ENCODE measurements around the gene EDEM3. TPM values are rescaled to one million over a fixed set of nuclear protein-coding genes. Genes with fewer than 3 reads are reported as not detected.

The EDEM3 gene
- polyA plus RNA-seq, 1 donor (not counting 4 experiments of a cell fraction or from before 2014, with no cell fraction given): 23.6 TPM

DNA sequence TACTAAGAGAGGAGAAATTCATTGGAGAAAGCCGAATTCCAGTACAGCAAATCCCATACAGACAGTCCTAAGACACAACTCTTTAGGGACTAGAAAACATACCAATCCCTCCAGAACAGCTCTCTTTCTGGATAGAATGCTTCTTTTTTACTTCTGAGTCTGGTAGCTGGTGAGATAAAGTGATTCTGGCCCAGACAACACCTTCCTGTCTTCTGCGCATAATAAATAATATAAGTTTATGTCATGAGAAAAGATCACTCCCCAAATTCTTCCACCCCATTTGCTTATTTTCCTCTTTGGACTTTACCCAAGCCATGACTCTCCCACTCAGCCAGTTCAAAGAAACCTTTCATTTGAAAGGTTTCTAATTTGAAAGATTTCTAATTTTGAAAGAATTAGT is 98.4 kb downstream of the EDEM3 start:
- TF ChIP-seq EZH2 (IDR thresholded peaks at IDR 0.05; ENCODE audit: low read length): no peak
- TF ChIP-seq CTCF (optimal IDR thresholded peaks at IDR 0.05 in 1 of 3, IDR thresholded peaks at IDR 0.05 in 1 of 3, conservative IDR thresholded peaks at IDR 0.05 in 1 of 3; ENCODE audit: extremely low read depth in 1 of 3, insufficient read depth in 2 of 3, low read length in 3 of 3): no peak
- DNase-seq (ENCODE audit: low read depth, low spot score): no peak
- Histone ChIP-seq H3K27ac (ENCODE audit: control insufficient read depth, insufficient read depth, low read length) (no peak overlapping the region), H3K4me1 (ENCODE audit: control insufficient read depth, extremely low read depth, insufficient read depth, low read length) (no peaks in the 10 kb centered on the region), H3K9me3 (ENCODE audit: control insufficient read depth, low read depth, low read length) (peaks cover 2% of the 10 kb centered on the region), H4K20me1 (ENCODE audit: control insufficient read depth, extremely low read depth, insufficient read depth, low read length) (no peaks in the 10 kb centered on the region), H3K4me3 (ENCODE audit: control insufficient read depth in 2 of 3, extremely low read depth in 1 of 3, insufficient read depth in 2 of 3, low read depth in 1 of 3, low read length in 3 of 3) (no peak overlapping the region), H3K9me1 (ENCODE audit: control insufficient read depth, extremely low read depth, insufficient read depth, low read length) (no peaks in the 10 kb centered on the region), H3K27me3 (ENCODE audit: control insufficient read depth, extremely low read depth, insufficient read depth, low read length) (no peaks in the 10 kb centered on the region), H3K4me2 (ENCODE audit: control insufficient read depth, extremely low read depth, insufficient read depth, low read depth, low read length) (no peak overlapping the region), H3K9ac (ENCODE audit: control insufficient read depth, extremely low read depth, insufficient read depth, low read length) (no peak overlapping the region), H2AFZ (ENCODE audit: control insufficient read depth, low read length) (no peak overlapping the region), H3K79me2 (ENCODE audit: control insufficient read depth, insufficient read depth, low read length) (no peaks in the 10 kb centered on the region), H3K36me3 (ENCODE audit: control insufficient read depth in 2 of 2, extremely low read depth in 1 of 2, insufficient read depth in 2 of 2, low read length in 2 of 2) (no peaks in the 10 kb centered on the region)
- dilution Hi-C loops (cut with MboI; ENCODE audit: extremely low pct_ligation_motif_present, low sequenced_read_pairs): no loop called here
- FAIRE-seq: no peak

GRCh38 chr1:184655185-184655584 is 99.5 kb downstream of the EDEM3 start:
- no peaks in the 10 kb centered on the region for H3K27me3 ChIP-seq (ENCODE audit: control insufficient read depth, extremely low read depth, insufficient read depth, low read length)
- H3K27ac ChIP-seq (ENCODE audit: control insufficient read depth, insufficient read depth, low read length): no peak overlapping the region
- H3K9me1 ChIP-seq (ENCODE audit: control insufficient read depth, extremely low read depth, insufficient read depth, low read length): no peaks in the 10 kb centered on the region
- dilution Hi-C loops (cut with MboI; ENCODE audit: extremely low pct_ligation_motif_present, low sequenced_read_pairs): no loop called here
- peaks cover 2% of the 10 kb centered on the region for H3K9me3 ChIP-seq (ENCODE audit: control insufficient read depth, low read depth, low read length)
- TF ChIP-seq CTCF (optimal IDR thresholded peaks at IDR 0.05 in 1 of 3, IDR thresholded peaks at IDR 0.05 in 1 of 3, conservative IDR thresholded peaks at IDR 0.05 in 1 of 3; ENCODE audit: extremely low read depth in 1 of 3, insufficient read depth in 2 of 3, low read length in 3 of 3) (no peak), EZH2 (IDR thresholded peaks at IDR 0.05; ENCODE audit: low read length) (no peak)
- no peak overlapping the region for H3K4me3 ChIP-seq (ENCODE audit: control insufficient read depth in 2 of 3, extremely low read depth in 1 of 3, insufficient read depth in 2 of 3, low read depth in 1 of 3, low read length in 3 of 3)
- no peak for FAIRE-seq
- no peaks in the 10 kb centered on the region for H4K20me1 ChIP-seq (ENCODE audit: control insufficient read depth, extremely low read depth, insufficient read depth, low read length)
- no peak overlapping the region for H3K9ac ChIP-seq (ENCODE audit: control insufficient read depth, extremely low read depth, insufficient read depth, low read length)
- no peaks in the 10 kb centered on the region for H3K36me3 ChIP-seq (ENCODE audit: control insufficient read depth in 2 of 2, extremely low read depth in 1 of 2, insufficient read depth in 2 of 2, low read length in 2 of 2)
- no peak for DNase-seq (ENCODE audit: low read depth, low spot score)
- H2AFZ ChIP-seq (ENCODE audit: control insufficient read depth, low read length): no peak overlapping the region
- no peaks in the 10 kb centered on the region for H3K4me1 ChIP-seq (ENCODE audit: control insufficient read depth, extremely low read depth, insufficient read depth, low read length)
- H3K4me2 ChIP-seq (ENCODE audit: control insufficient read depth, extremely low read depth, insufficient read depth, low read depth, low read length): no peak overlapping the region
- H3K79me2 ChIP-seq (ENCODE audit: control insufficient read depth, insufficient read depth, low read length): no peaks in the 10 kb centered on the region

Data from keratinocyte (primary cell).